AG04449 (cell line): Measurements from ENCODE around the gene NDUFA7.
"Not testable (repeated sequence)": the region's sequence is repeated elsewhere in the genome, so short reads cannot be mapped to it uniquely, and the experiment has no call there.

Experiments used
- CTCF ChIA-PET: fragments of 350-600 bp; formaldehyde crosslinking; extraction: SDS; loops from one replicate; lab custom pipeline; 2021; ENCODE audit warnings: antibody characterized with exemption; lab: Yijun Ruan, JAX
- POLR2A ChIA-PET: fragments of 400-600, 350-600 bp; formaldehyde crosslinking; extraction: SDS; loops from one replicate; lab custom pipeline; 2020; ENCODE audit warnings: antibody characterized with exemption, inconsistent platforms; lab: Yijun Ruan, JAX
- DNase-seq: peaks from one replicate; pipeline ENCODE4 v3.0.0-alpha.2; 2010; ENCODE audit warnings: low read depth, low spot score
- H3K4me3 ChIP-seq: 2 replicates; pipeline ENCODE4 v1.5.1; 2011; ENCODE audit warnings: low read depth, mild to moderate bottlenecking, control low read depth, low read length
- CTCF ChIP-seq: IDR thresholded peaks from one replicate; pipeline ENCODE4 v1.5.1; 2011; ENCODE audit warnings: mild to moderate bottlenecking, moderate library complexity, low read length, control low read depth, inconsistent platforms; ENCODE audit not compliant: insufficient read depth; ENCODE audit errors: missing control alignments

The NDUFA7 gene

DNA sequence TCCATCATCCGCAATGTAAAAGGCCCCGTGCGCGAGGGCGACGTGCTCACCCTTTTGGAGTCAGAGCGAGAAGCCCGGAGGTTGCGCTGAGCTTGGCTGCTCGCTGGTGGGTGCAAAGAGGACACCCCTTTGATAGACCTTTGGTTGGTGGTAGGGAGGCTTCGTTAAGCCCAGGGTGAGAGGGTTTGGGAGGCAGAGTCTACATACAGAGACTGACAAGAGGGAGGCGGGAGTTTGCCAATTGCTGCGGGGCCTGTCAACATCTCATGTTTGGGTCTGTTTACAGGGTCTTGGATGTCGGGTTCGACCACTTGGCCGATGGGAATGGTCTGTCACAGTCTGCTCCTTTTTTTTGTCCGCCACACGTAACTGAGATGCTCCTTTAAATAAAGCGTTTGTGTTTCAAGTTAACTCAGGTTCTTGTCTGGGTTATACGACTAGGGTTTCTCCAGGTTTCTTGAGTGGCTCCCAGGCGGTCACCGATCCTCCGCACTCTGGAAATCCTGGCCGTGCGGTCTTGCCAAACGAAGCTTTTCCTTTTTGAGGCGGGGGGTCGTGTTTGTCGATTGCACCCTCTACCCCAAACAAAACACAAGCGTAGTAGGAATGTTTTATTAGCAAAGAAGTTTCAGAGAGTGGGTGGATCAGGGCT is 937 bp upstream of the NDUFA7 start:
- peak overlapping the region; percentile 99 for H3K4me3 ChIP-seq
- ChIA-PET POLR2A (interaction anchor here (0.6 to 2.3 kb wide), 8 partner anchors 9 to 419 kb away, joined by 3 to 10 read pairs (median 3); partner anchors contain the start of gene RAB11B), CTCF (interaction anchor here (2.1 kb wide), 1 partner anchor 11 kb away, joined by 5 read pairs; no protein-coding TSS in a partner anchor)
- DNase-seq: no peak
- no peak for TF ChIP-seq CTCF

- POLR2A ChIA-PET: interaction anchor here (0.7 to 2.3 kb wide), 4 partner anchors 9 to 70 kb away, joined by 3 to 10 read pairs (median 4); partner anchors contain the start of gene RAB11B
- CTCF ChIA-PET: interaction anchor here (0.6 to 2.1 kb wide), 6 partner anchors 9 to 259 kb away, joined by 3 to 10 read pairs (median 4); no protein-coding TSS in a partner anchor
- DNase-seq: no peak
- peak overlapping the region; percentile 99 for H3K4me3 ChIP-seq
- no peak for TF ChIP-seq CTCF
Measured at GRCh38 chr19:8320564-8321066, 560 bp downstream of the NDUFA7 start.

DNA sequence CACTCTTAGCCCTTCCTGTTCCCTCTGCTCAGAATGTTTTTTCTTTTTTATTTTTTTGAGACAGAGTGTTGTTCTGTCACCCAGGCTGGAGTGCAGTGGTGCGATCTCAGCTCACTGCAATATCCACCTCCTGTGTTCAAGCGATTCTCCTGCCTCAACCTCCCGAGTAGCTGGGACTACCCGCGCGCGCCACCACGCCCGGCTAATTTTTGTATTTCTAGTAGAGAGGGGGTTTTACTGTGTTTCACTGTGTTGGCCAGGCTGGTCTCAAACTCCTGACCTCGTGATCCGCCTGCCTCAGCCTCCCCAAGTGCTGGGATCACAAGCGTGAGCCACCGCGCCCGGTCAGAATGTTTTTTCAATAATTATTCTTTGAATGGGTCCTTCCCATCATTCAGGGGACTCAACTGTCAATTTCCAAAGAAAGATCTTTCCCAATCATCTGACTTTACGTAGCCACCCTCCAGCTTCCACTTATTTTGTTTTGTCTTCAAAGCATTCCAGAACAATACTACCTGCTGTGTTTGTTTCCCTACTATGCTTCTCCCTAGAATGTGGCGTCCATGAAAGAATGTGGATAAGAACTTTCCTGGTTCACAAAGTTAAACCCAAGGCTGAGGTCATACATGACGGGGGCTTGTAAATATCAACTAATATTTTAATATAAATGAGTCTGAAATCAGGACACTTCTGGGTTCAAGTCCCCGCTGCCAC is 1.2 kb downstream of the NDUFA7 start:
- H3K4me3 ChIP-seq: peak overlapping the region; percentile 99
- TF ChIP-seq CTCF: no peak
- DNase-seq: no peak
- CTCF ChIA-PET: interaction anchor here (0.9 to 2.1 kb wide), 6 partner anchors 9 to 259 kb away, joined by 3 to 10 read pairs (median 4); no protein-coding TSS in a partner anchor
- POLR2A ChIA-PET: no interaction called here

GRCh38 chr19:8318835-8319234 is 2.3 kb downstream of the NDUFA7 start:
- not testable (repeated sequence) for DNase-seq, H3K4me3 ChIP-seq
- ChIA-PET POLR2A (interaction anchor here (0.7 kb wide), 1 partner anchor 35 kb away, joined by 5 read pairs; no protein-coding TSS in a partner anchor), CTCF (interaction anchor here (0.9 to 1.5 kb wide), 2 partner anchors 187 to 259 kb away, joined by 3 read pairs; no protein-coding TSS in a partner anchor)

GRCh38 chr19:8316351-8317125 is 4.6 kb downstream of the NDUFA7 start:
- ChIA-PET POLR2A (interaction anchor here (0.6 kb wide), 1 partner anchor 99 kb away, joined by 3 read pairs; no protein-coding TSS in a partner anchor), CTCF (interaction anchor here (1.2 to 1.4 kb wide), 2 partner anchors 262 to 265 kb away, joined by 3 to 4 read pairs; no protein-coding TSS in a partner anchor)
- no peak for DNase-seq
- no peak for TF ChIP-seq CTCF
- H3K4me3 ChIP-seq: no peak overlapping the region

GRCh38 chr19:8314981-8315640 is 6.1 kb downstream of the NDUFA7 start:
- H3K4me3 ChIP-seq, CTCF ChIA-PET, DNase-seq, POLR2A ChIA-PET: not testable (repeated sequence)
